ENCODE data around the gene SCAMP3.
"Not testable (repeated sequence)": the region's sequence is repeated elsewhere in the genome, so short reads cannot be mapped to it uniquely, and the experiment has no call there.

The SCAMP3 gene

GRCh38 chr1:155261852-155262673, at the start of gene SCAMP3:
Gene SCAMP3, minus strand, starts transcription at chr1:155262360. Its CDS starts 209 bp downstream, at chr1:155262151.
- DNase-seq = peak; percentile 99

- no peak for DNase-seq
Observed at GRCh38 chr1:155309423-155310021, 47.4 kb upstream of the SCAMP3 start.

- peak; percentile 100 for DNase-seq
Observed at GRCh38 chr1:155308493-155309422, 46.6 kb upstream of the SCAMP3 start, which contains the start of gene FDPS. Gene FDPS, plus strand, starts transcription at chr1:155308866. Its CDS starts 924 bp downstream, at chr1:155309790.

- DNase-seq = peak; percentile 52
Observed at GRCh38 chr1:155307247-155307740, 45.1 kb upstream of the SCAMP3 start.

- DNase-seq = no peak
Observed at GRCh38 chr1:155305881-155306391, 43.8 kb upstream of the SCAMP3 start.

- DNase-seq = no peak
Observed at GRCh38 chr1:155304558-155305063, 42.5 kb upstream of the SCAMP3 start.

GRCh38 chr1:155301342-155301841, 39.2 kb upstream of the SCAMP3 start, which contains the start of gene PKLR:
Gene PKLR, minus strand, starts transcription at chr1:155301438. Its CDS starts 43 bp downstream, at chr1:155301395.
- DNase-seq = no peak

GRCh38 chr1:155300553-155301329, 38.6 kb upstream of the SCAMP3 start:
- DNase-seq = no peak

GRCh38 chr1:155300024-155300423, 37.9 kb upstream of the SCAMP3 start:
- DNase-seq = no peak

GRCh38 chr1:155297384-155297783, 35.2 kb upstream of the SCAMP3 start:
- DNase-seq = no peak

GRCh38 chr1:155296661-155297060, 34.5 kb upstream of the SCAMP3 start:
- no peak for DNase-seq

GRCh38 chr1:155295942-155296267, 33.7 kb upstream of the SCAMP3 start:
- no peak for DNase-seq

GRCh38 chr1:155295183-155295941, 33.2 kb upstream of the SCAMP3 start:
- DNase-seq = no peak

- no peak for DNase-seq
Observed at GRCh38 chr1:155294520-155295182, 32.5 kb upstream of the SCAMP3 start.

- no peak for DNase-seq
Observed at GRCh38 chr1:155293086-155293749, 31.1 kb upstream of the SCAMP3 start.

GRCh38 chr1:155291006-155291405, 28.8 kb upstream of the SCAMP3 start:
- not testable (repeated sequence) for DNase-seq

- DNase-seq = no peak
Observed at GRCh38 chr1:155287987-155288543, 25.9 kb upstream of the SCAMP3 start.

- no peak for DNase-seq
Observed at GRCh38 chr1:155286544-155286943, 24.4 kb upstream of the SCAMP3 start.

GRCh38 chr1:155285631-155286044, 23.5 kb upstream of the SCAMP3 start:
- no peak for DNase-seq

All from inflammatory macrophage treated with lipopolysaccharide for 4 hours (primary cell).